Measurements from ENCODE around the gene KRTAP4-4. TPM values are rescaled to one million over a fixed set of nuclear protein-coding genes. Genes with fewer than 3 reads are reported as not detected.
"Not testable (repeated sequence)": the region's sequence is repeated elsewhere in the genome, so short reads cannot be mapped to it uniquely, and the experiment has no call there.

The KRTAP4-4 gene
- polyA plus RNA-seq (ENCODE audit: insufficient read length) = not detected

- no peak for DNase-seq
Observed at GRCh38 chr17:41160648-41161047, at the start of gene KRTAP4-4. Gene KRTAP4-4 (minus strand): TSS chr17:41160748. CDS start chr17:41160691, 57 bp downstream.

GRCh38 chr17:41199421-41200078 lies 39.0 kb upstream of the KRTAP4-4 start:
- no peak for DNase-seq

- no peak for DNase-seq
Observed at GRCh38 chr17:41196068-41196467, 35.5 kb upstream of the KRTAP4-4 start.

- DNase-seq = no peak
Observed at GRCh38 chr17:41190328-41190727, 29.8 kb upstream of the KRTAP4-4 start.

GRCh38 chr17:41189837-41190318 lies 29.3 kb upstream of the KRTAP4-4 start, which contains the start of gene KRTAP9-1:
Gene KRTAP9-1 (plus strand): TSS chr17:41189887. CDS start chr17:41189887, 0 bp downstream.
- not testable (repeated sequence) for DNase-seq

- DNase-seq = no peak
Observed at GRCh38 chr17:41186872-41187271, 26.3 kb upstream of the KRTAP4-4 start.

- DNase-seq = no peak
Observed at GRCh38 chr17:41185001-41185400, 24.5 kb upstream of the KRTAP4-4 start.

- DNase-seq = no peak
Observed at GRCh38 chr17:41184480-41184961, 24.0 kb upstream of the KRTAP4-4 start, which contains the start of gene KRTAP4-1. Gene KRTAP4-1 (minus strand): TSS chr17:41184911. CDS start chr17:41184854, 57 bp downstream.

- no peak for DNase-seq
Observed at GRCh38 chr17:41178843-41179616, 18.5 kb upstream of the KRTAP4-4 start.

- no peak for DNase-seq
Observed at GRCh38 chr17:41178341-41178740, 17.8 kb upstream of the KRTAP4-4 start.

GRCh38 chr17:41177727-41178271 lies 17.3 kb upstream of the KRTAP4-4 start, which contains the start of gene KRTAP4-2:
Gene KRTAP4-2 (minus strand): TSS chr17:41178221. CDS start chr17:41178164, 57 bp downstream.
- DNase-seq = no peak

GRCh38 chr17:41176744-41177387 lies 16.3 kb upstream of the KRTAP4-4 start:
- DNase-seq = no peak

- no peak for DNase-seq
Observed at GRCh38 chr17:41171886-41172285, 11.3 kb upstream of the KRTAP4-4 start.

- DNase-seq = no peak
Observed at GRCh38 chr17:41168121-41168520, 7.6 kb upstream of the KRTAP4-4 start, which contains the start of gene KRTAP4-3. Gene KRTAP4-3 (minus strand): TSS chr17:41168221. CDS start chr17:41168172, 49 bp downstream.

- DNase-seq = no peak
Observed at GRCh38 chr17:41167561-41167960, 7.0 kb upstream of the KRTAP4-4 start.

GRCh38 chr17:41163828-41164227 lies 3.3 kb upstream of the KRTAP4-4 start:
- no peak for DNase-seq

GRCh38 chr17:41160190-41160589 lies 358 bp downstream of the KRTAP4-4 start:
- DNase-seq = not testable (repeated sequence)

GRCh38 chr17:41153856-41154255 lies 6.7 kb downstream of the KRTAP4-4 start:
- DNase-seq = peak; percentile 6

GRCh38 chr17:41151525-41151924 lies 9.0 kb downstream of the KRTAP4-4 start:
- DNase-seq = no peak

- no peak for DNase-seq
Observed at GRCh38 chr17:41150026-41150425, 10.5 kb downstream of the KRTAP4-4 start.

GRCh38 chr17:41149652-41149985 lies 10.9 kb downstream of the KRTAP4-4 start, which contains the start of gene KRTAP4-5:
Gene KRTAP4-5 (minus strand): TSS chr17:41149825. CDS start chr17:41149767, 58 bp downstream.
- no peak for DNase-seq

- not testable (repeated sequence) for DNase-seq
Observed at GRCh38 chr17:41148971-41149651, 11.4 kb downstream of the KRTAP4-4 start.
